LoVo (cell line): ENCODE measurements around the gene DOK6.

Source experiments
- DNase-seq: peaks from one replicate; pipeline ENCODE4 v3.0.0-alpha.2; 2016; ENCODE audit warnings: low spot score

Gene DOK6

DNA sequence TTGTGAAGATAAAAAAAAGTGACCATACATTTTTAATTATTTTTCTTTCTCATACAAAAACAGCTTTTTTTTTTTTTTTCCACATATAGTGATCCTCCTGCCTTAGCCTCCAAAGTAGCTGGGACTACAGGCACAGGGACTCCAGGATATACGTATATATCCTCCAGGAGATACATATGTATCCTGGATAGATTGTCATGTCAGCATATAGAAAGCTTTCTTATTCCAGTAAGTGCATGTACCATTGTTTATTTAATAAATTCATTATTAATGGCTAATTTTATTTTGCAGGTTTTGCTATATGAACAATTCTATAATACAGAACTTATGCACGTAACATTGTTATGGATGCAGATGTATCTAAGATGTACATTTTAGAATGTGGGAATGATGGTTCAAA lies 138.7 kb downstream of the DOK6 start:
- no peak for DNase-seq

DNA sequence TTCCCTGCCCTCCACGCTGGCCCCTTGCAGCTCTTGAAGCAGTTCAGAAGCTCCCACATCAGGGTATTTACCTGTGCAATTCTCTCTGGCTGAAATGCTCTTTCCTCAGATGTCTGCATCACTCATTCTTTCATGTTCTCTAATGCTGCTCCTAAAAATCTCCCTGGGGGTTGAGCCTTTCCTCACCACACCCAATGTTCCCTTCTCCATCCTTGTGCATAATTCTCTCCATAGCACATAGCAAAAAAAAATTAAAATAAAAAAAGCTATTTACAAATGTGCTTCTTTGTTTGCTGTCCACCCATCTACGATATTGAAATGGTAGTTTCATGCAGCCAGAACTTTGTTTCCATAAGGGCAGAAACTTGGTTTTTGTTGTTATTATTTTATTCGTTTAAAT lies 155.5 kb downstream of the DOK6 start:
- DNase-seq = no peak

DNA sequence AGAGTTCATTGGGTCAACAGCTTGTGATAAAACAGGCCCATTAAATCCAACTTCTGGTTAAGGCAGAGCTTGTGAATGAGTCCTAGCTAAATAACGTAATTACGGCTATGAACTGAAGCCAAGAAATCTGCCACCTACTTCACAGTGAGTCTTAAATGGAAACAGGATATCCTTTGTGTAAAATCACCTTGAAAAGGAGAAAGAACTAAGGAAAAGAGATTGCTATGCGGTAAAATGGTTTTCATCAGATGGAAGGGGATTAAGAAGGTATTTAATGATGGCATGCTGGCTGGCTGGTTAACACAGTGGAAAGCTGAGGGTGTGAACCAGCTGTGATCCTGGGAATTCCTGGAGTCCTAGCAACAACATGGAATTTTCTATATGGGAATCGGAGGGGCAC lies 156.6 kb downstream of the DOK6 start:
- no peak for DNase-seq

DNA sequence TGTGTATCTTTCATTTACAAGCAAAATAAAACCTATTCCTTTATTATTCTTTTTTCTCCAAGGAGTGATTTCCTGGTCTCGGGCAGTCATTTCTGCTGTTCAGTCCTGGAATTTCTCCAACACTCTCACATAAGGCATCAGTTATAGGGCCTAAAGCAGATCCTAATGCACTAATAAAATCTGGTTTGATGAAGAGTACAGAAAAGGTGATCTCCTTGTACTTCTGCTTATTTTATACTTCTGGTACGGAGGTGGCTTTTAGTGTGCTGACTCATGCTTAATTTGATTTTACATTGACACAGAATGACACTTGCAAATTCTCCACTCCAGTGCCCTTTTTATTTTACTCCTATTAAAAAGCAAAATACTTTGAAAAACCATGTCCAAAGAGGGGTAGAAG lies 157.4 kb downstream of the DOK6 start:
- DNase-seq = no peak

DNA sequence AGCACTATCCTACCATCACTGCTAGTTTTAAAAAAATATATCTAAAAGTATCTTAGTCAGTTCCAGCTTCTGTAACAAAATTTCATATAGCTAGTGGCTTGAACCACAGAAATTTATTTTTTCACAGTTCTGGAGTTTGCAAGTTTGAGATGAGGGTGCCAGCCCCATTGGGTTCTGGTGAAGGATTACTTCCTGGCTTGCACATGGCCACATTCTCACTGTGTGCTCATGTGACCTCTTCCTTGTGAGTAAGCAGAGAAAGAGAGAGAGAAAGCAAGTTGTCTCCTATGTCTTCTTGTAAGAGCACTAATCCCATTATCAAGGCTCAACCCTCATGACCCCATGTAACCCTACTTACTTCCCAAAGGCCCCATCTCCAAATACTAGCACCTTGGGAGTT lies 158.9 kb downstream of the DOK6 start:
- no peak for DNase-seq

DNA sequence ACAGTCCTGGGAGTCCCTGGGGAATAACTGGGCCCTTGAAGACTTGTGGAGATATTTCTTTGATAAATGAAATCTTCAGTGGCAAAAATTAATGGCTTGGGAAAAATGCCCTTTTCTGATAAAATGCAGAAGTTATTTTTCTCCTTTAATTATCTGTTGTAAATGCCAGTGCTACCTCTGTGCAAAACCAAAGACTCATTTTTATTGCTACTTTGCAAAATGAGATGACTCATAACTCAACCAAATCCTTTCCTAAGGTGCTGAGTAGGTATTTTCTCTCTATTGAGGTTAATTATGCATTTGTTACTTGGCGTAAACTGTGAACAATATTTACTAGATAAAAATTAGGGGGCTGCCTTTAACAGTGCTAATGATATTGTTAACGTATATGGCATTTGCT lies 163.9 kb downstream of the DOK6 start:
- no peak for DNase-seq

DNA sequence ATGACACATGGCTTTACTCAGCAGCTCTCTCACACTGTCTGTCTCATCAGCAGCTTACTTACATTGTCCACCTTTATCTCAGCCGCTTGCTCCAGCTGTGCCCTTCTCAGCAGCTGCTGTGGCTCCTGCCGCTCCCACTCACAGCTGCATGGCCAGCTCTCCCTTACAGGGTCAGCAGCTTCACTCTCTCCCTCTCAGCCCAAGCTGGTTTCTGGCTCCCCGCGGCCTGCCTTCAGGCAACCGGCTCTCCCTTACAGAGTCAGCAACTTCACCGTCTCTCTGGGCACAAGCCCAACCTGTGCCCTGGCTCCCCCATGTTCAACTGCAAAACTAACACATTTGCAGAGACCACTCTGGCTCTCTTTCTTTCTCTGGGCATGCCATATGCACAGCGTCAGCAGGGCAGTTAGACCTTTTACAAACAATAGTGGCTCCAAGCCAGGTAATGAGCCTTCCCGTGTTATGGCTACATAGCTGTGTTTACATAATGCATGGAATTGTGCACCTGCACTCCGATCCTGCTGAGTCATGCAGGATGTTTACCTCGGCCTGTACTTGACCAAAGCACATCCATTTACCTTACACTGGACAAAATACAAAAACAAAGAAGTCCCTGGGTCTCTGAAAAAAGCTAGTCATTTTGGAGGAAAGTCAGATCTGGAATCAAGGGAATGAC lies 167.3 kb downstream of the DOK6 start:
- DNase-seq = no peak

DNA sequence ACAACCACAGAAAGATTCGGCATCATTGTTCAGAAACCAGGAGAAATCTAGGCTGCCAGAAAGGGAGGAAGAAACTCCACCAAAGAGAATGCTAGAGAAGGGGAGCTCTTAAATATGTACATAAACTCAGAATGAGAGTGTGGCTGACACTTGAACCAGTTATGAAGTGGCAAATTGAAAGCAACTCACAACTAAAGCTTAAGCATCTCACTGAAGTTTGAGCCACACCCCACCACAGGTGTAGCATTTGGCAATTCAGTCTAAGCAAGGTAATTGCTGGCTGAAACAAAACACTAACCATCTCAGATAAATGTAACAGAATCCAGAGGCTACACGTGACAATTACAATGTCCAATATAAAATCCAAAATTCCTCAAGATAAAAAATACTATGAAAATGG lies 168.4 kb downstream of the DOK6 start:
- DNase-seq = no peak

DNA sequence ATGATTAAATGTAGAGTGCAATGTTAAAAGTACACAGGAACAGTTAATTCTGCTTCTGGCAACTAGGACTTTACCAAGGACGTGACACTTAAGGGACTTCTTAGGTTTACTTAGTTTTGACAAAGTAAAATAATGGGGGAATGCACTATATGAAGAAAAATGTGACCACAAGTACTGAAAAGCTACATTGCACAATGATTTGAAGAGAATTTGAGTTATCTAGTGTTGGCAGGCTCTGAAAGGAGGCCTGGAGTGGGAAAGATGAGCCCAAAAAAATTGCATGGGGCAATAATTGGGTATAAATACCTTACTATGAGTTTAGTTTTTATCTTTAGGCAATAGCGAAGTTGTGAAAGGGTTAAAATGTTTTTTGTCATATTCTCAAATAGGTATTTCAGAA lies 173.7 kb downstream of the DOK6 start:
- no peak for DNase-seq

DNA sequence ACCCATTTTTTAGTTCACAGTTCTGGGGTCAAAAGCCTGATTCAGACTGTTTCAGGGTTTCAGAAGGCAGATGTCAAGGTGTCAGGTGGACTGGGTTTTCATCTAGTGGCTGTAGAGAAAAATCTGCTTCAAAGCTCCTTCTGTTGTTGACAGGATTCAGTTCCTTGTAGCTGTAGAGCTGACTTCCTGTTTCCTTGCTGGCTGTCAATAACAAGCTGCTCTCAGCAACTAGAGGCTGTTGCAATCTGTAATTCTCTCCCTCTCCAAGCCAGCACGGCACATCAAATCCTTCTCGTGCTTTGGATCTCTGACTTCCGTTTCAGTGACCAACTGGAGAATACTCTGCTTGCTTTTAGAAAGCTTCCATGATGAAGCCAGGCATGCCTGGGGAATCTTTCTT lies 179.4 kb downstream of the DOK6 start:
- no peak for DNase-seq

DNA sequence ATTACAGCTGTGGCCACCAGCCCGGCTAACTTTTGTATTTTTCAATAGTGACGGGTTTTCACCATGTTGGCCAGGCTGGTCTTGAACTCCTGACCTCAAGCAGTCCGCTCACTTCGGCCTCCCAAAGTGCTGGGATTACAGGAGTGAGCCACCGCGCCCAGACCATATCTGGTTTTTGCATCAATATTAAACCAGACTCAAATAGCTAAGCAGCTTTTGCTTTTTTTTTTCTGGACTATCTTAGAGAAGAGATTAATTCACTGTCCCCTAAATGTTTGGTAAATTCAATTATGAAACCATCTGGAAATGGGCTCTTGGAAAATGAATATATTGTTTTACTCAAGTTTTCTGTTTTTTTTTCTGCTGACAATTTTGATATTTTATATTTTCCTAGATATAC lies 183.7 kb downstream of the DOK6 start:
- DNase-seq = no peak

DNA sequence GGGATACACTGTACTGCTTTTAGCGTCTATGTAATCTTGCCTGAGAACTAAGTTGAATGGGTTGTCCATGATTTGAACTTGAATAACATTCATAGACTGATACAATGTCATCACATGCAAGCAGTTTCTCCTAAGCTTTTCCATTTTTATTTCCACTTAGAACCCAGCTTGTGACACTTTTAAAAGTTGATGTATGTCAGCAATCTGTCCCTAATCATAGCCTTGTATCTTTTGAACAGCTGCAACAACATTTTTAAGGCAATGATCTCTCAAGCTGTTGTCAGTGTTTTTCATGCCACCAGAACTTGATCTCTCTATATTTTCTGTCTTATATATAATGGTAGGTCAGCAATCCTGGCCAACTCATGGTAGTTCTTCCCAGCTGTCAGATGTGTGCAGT lies 185.0 kb downstream of the DOK6 start:
- no peak for DNase-seq

DNA sequence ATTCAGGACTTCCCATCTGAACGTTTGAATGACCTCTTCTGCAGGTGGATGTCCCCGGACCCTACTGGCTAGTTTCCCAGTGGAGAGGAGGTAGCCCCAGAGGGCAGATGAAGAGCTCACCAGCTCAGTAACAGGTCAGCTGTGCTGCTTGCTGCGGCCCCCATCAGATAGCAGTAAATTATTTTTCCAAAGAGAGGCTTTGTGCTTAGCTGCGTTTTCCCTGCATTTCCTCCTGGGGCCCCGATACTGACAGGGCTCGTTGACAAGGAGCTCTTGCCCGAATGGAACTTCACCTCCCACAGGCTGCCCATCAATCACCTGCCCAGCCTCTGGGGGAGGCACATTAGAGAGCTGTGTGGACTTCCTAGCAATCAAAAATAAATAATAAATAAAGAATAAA lies 185.8 kb downstream of the DOK6 start:
- DNase-seq = no peak

DNA sequence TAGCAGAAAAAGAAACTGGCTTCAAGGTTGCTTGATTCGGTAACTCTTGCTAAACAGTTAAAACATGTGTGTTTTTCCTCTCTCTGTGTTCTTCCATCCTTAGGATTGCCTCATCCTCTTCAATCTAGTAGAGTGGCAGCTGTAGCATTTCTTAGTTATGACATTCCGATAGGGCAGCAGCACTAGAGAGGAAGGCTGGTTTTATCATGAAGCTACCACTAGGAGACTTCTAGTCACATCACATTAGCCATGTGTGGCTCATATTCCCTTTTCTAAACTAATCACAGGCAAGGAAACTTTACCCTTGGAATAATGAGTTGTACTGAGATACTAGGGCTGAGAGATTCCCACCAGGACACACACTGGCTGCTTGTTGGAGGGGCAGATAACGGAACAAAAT lies 187.6 kb downstream of the DOK6 start:
- no peak for DNase-seq

DNA sequence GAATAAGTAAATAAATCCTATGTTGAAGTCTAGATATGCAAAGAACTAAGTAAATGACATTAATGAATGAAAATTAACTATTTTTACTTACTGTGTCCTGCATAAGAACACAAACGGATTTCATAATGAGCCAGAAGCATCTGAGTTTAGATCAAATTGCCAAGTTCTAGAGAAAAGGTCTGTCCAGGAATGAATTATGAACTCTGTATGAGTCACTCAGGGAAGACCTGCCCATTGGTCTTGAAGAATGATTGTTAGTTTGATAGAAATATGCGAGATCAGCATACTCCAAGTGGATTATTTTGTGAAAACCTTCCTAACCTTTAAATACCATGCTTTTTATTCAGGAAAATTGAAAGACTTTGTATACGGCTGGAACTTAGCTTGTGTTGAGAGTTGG lies 189.5 kb downstream of the DOK6 start:
- DNase-seq = no peak

DNA sequence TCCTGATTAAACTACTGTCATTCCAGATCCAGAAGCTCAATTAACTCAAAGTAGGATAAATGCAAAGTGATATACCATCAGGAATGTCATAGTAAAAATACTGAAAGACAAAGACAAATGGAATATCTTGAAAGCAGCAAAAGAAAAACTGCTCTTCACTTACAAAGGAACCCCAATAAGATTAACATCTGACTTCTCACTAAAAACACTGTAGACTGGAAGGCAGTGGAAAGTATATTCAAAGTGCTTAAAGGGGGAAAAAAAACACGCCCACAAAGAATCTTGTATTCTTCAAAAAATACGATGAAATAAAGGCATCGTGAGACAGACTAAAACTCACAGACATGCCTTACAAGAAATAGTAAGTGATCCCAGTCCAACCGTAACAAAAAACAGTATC lies 195.7 kb downstream of the DOK6 start:
- no peak for DNase-seq

DNA sequence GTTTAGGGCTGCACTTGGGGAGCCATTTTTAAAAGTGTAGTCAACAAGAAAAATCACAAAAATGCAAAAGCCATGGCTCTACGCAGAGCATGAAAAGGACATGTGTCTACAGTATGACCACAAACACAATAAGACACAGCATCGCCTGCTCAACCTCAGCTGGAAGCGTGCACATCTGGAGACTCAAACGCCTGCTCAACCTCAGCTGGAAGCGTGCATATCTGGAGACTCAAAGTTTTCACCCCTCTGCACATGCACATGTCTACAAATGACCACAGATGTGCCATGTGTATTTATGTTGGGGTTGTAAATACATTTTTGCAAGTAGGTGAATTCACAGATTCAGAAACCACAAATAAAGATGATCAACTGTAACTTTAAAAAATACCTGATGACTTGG lies 196.9 kb downstream of the DOK6 start:
- no peak for DNase-seq

DNA sequence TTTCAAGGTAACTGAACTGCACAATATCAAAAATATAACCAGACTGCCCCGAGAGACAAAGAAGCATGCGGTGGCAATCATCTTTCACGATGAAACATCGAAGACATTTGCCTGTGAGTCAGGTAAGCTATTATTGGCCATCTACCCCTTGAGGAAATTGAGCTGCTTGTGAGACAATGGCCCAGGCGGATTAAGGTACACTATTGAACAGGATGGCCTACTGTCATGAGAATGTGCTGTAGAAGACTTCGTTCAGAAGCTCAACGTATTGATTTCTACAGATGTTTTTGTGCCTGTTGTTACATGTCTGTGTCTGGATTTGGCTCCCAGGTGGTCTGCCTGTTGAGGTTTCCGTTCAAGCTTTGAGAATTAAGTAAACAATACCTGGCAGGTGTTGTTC lies 198.7 kb downstream of the DOK6 start:
- DNase-seq = no peak

DNA sequence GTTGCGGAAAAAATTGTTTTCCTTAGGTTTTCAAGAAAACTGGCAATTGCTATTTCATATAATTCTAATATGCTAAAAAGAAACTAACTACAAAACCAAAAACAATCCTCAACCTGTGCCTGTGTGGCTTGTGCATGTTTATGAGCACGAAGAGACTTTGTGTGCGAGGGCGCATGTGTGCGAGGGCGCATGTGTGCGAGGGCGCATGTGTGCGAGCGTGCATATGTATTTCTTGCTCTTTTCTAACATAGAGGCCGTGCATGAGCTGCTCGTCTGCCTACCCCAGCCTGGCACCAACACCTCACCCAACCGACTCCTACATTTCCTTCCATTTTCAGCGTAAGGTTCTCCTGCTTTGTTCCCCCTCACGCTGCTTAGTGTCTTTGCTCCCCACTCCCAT lies 211.6 kb downstream of the DOK6 start:
- no peak for DNase-seq

DNA sequence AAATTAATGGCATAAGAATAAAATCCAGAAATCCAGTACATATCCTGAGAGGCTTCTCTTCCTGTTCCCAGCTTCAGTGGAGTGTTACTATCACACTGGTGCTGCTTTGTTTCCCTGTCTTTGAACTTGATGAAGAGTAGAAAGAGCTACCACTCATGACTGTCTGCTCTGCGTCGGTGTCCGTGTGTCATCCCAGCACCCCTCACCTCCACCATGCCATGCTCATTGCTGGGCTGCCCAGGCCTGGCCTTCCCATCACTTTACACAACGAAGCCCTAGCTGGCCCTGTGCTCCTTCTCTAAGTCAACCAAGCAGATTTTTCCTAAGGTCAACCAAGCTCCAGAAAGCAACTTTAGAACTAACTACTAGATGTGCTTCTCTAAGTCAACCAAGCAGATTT lies 215.4 kb downstream of the DOK6 start:
- no peak for DNase-seq

DNA sequence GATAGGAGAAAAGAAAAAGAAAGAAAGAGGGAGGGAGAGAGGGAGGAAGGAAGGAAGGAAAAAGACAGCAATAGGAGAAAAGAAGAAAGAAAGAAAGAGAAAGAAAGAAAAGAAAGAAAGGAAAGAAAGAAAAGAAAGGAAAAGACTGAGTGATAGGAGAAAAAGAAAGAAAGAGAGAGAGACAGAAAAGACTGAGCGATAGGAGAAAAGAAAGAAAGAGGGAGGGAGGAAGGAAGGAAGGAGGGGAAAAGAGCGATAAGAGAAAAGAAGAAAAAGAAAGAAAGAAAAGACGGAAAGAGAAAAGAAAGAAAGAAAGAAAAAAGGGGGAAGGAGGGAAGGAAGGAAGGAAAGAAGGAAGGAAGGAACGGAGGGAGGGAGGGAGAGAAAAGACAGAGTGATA lies 216.7 kb downstream of the DOK6 start:
- DNase-seq = no peak

DNA sequence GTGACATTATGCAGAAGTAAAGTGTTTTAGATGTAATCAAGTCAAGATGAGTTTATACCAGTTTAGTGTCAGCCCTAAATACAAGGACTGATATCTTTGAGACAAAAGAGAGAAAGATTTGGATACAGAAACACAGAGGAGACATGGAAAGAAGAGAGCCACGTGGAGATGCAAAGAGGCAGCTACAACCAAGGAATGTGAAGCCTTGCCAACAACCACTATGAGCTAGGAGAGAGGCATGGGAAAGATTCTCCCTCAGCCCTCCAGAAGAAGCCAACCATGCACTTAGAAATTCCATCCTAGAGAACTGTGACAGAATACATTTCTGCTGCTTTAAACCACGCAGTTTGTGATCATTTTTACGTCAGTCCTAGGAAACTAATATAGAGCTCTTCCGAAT lies 217.2 kb downstream of the DOK6 start:
- no peak for DNase-seq

DNA sequence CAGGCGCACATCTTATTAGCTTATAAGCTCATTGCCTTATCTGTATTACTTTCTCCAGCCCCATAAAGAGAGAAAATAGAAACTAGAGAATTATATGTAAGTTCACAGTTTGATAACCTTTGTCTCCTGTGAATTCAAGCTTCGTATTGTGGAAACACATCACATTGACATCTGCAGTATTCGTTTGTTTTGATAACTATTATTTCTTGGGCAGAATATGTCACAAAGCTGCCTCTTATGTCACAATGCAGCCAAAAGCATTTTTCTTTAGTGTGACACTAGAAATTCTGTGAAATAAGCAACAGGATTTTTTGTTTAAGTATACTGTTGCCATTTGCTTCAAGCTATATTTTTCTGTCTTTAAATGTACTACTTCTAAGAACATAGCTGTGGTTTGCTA lies 221.5 kb downstream of the DOK6 start:
- DNase-seq = no peak

DNA sequence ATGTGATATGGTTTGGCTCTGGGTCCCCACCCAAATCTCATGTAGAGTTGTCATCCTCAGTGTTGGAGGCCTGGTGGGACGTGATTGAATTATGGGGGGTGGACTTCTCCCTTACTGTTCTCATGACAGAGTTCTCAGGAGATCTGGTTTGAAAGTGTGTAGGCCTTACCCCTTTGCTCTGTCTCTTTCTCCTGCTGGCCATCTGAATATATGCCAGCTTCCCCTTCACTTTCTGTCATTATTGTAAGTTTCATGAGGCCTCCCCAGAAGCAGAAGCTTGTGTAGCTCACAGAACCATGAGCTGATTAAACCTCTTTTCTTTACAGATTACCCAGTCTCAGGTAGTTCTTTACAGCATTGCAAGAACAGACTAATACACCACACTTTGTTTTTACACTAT lies 222.3 kb downstream of the DOK6 start:
- DNase-seq = no peak

DNA sequence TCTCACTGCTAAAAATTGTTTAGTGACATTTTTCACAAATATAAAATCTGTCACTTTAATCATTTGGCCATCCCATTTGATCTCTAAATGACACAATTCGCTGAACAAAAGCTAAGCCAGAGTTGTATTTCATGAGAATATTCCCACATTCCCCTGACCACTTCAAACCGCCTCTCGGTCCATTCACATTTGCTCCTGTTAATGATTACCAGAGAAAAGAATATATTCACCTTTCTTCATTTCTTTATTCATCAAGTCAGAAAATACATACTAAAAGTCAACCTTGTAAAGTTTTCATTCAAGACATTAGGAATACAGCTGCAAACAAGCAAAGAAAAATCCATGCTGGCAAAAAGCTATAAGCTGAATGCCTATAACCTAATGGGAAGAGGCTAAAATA lies 225.5 kb downstream of the DOK6 start:
- DNase-seq = no peak
